Measurements from ENCODE around the gene NLRP5.
"Not testable (repeated sequence)": the region's sequence is repeated elsewhere in the genome, so short reads cannot be mapped to it uniquely, and the experiment has no call there.

Gene NLRP5

DNA sequence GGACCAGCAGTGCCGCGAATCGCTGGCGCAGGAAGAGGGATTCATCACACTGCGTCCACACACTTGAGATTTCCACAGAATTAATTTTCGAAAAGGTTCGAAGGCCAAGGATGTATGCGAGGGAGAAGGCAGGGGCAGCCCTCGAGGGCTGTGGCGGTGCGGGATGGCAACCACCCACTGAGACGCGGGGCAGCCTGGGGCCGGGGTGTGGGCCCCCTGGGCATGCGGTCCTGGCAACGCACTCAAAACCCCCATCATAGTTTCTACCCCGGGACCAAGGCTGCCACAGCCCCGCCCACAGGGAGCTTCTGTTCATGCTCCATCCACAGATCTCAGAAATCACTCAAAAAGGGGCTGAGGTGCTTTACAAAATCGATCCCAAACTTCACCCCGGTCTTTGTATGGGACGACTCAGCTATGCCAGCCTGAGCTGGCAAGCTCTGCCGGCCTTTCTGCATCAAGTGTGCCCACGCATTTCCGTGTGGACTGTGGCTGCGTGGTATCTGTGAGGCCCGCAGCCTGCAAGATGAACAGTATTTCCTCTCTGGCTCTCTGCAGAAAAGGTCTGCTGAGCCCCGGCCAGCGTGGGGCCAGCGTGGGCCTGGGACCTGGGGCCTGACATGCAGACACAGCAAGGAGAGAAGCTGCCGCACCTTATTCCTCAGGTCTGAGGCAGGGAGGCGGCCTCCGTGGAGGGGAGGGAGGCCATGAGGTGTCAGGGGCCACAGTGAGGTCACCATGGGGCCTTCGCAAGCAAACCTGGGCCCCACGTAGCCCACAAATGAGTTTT lies 115.4 kb downstream of the NLRP5 start:
- Histone ChIP-seq H2AFZ (ENCODE audit: low read depth, low read length) (no peak overlapping the region), H3K27me3 (ENCODE audit: low read depth, low read length) (no peaks in the 10 kb centered on the region), H3K9ac (ENCODE audit: low read length) (no peak overlapping the region), H3K27ac (ENCODE audit: low read length) (no peak overlapping the region), H4K20me1 (ENCODE audit: insufficient read depth, low read length) (peaks cover 45% of the 10 kb centered on the region), H3K79me2 (ENCODE audit: low read length) (peaks cover 91% of the 10 kb centered on the region), H3K9me3 (ENCODE audit: insufficient read depth, low read length) (no peaks in the 10 kb centered on the region), H3K4me2 (ENCODE audit: low read length) (no peak overlapping the region), H3K4me1 (ENCODE audit: low read length) (peaks cover 3% of the 10 kb centered on the region; the same call in 1 of the 2 replicates), H3K4me3 (ENCODE audit: low read length) (no peak overlapping the region), H3K36me3 (replicated peaks; ENCODE audit: low read depth, low read length) (peaks cover 38% of the 10 kb centered on the region)
- TF ChIP-seq CTCF (IDR thresholded peaks at IDR 0.05; ENCODE audit: low read depth, low read length), result no peak
- TF ChIP-seq EZH2phosphoT487 (IDR thresholded peaks at IDR 0.05; ENCODE audit: low read depth), result no peak

DNA sequence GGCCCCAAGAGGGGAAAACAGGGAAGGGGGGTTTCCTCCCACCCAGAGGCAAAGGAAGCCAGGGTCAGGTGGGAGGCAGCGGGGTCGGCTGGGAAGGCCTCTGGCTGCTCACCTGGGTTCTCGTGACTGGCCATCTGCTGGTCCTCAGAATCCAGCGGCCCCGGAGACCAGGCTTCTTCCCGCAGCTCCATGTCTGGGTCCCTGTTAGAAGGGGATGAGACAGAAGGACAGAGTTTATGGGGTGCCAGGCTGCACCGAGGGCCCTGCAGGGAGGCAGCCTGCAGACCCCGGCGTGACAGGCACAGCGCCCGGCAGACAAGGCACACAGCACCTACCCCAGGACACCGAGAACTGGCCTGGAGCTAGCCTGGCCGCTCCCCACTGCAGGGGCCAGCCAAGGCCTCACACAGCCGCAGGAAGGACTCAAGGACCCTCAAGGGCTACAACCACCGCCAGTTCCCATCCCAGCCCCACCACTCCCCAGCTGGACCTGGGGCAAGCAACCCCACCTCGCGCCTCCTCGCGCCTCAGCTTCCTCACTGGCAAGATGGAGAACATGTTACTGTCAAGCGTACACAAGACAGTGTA lies 116.5 kb downstream of the NLRP5 start:
- TF ChIP-seq EZH2phosphoT487 (IDR thresholded peaks at IDR 0.05; ENCODE audit: low read depth), result no peak
- no peak for TF ChIP-seq CTCF (IDR thresholded peaks at IDR 0.05; ENCODE audit: low read depth, low read length)
- Histone ChIP-seq H4K20me1 (ENCODE audit: insufficient read depth, low read length) (peaks cover 43% of the 10 kb centered on the region), H3K4me3 (ENCODE audit: low read length) (no peak overlapping the region), H3K9ac (ENCODE audit: low read length) (no peak overlapping the region), H3K79me2 (ENCODE audit: low read length) (peaks cover 91% of the 10 kb centered on the region), H2AFZ (ENCODE audit: low read depth, low read length) (no peak overlapping the region), H3K4me1 (ENCODE audit: low read length) (peaks cover 3% of the 10 kb centered on the region; the same call in 1 of the 2 replicates), H3K4me2 (ENCODE audit: low read length) (no peak overlapping the region), H3K36me3 (replicated peaks; ENCODE audit: low read depth, low read length) (peaks cover 33% of the 10 kb centered on the region), H3K27ac (ENCODE audit: low read length) (no peak overlapping the region), H3K27me3 (ENCODE audit: low read depth, low read length) (no peaks in the 10 kb centered on the region), H3K9me3 (ENCODE audit: insufficient read depth, low read length) (no peaks in the 10 kb centered on the region)

GRCh38 chr19:56104423-56104822 lies 117.8 kb downstream of the NLRP5 start:
- Histone ChIP-seq H2AFZ (ENCODE audit: low read depth, low read length) (no peak overlapping the region), H3K79me2 (ENCODE audit: low read length) (peaks cover 94% of the 10 kb centered on the region), H3K9ac (ENCODE audit: low read length) (no peak overlapping the region), H4K20me1 (ENCODE audit: insufficient read depth, low read length) (peaks cover 54% of the 10 kb centered on the region), H3K27me3 (ENCODE audit: low read depth, low read length) (no peaks in the 10 kb centered on the region), H3K9me3 (ENCODE audit: insufficient read depth, low read length) (no peaks in the 10 kb centered on the region), H3K27ac (ENCODE audit: low read length) (no peak overlapping the region), H3K4me2 (ENCODE audit: low read length) (no peak overlapping the region), H3K4me3 (ENCODE audit: low read length) (no peak overlapping the region), H3K36me3 (replicated peaks; ENCODE audit: low read depth, low read length) (peaks cover 35% of the 10 kb centered on the region), H3K4me1 (ENCODE audit: low read length) (peaks cover 9% of the 10 kb centered on the region; the same call in 1 of the 2 replicates)
- no peak for TF ChIP-seq EZH2phosphoT487 (IDR thresholded peaks at IDR 0.05; ENCODE audit: low read depth)

DNA sequence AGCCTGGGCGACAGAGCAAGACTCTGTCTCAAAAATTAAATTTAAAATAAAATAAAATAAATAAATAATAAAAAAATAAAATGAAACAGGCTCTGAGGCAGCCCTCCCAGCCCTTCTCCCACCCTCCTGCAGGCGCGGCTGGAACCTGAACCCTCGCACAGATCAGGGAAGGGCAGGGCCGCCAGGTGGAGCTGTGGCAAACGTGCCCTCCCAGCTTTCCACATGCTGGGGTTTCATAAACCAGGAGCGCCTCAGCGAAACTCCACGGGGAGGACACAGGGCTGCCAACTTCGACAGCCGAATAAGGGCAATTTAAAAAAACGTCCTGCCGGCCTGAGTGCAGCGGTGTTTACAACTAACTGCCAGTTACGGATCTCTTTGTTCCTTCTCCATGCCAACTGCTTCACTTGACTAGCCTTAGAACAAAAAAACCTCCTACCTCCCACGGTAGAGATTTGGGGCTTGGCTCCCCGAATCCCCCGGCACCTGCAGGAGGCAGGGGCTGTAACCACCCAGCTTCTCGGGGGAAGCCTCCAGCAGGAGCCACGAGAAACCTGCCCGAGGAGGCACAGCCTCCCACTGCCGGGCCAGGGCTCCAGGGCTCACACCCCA lies 118.6 kb downstream of the NLRP5 start:
- peaks cover 95% of the 10 kb centered on the region for H3K79me2 ChIP-seq (ENCODE audit: low read length)

GRCh38 chr19:56105831-56106396 lies 119.3 kb downstream of the NLRP5 start:
- H3K9ac ChIP-seq (ENCODE audit: low read length); H2AFZ ChIP-seq (ENCODE audit: low read depth, low read length); H3K9me3 ChIP-seq (ENCODE audit: insufficient read depth, low read length); H3K4me2 ChIP-seq (ENCODE audit: low read length); H3K4me3 ChIP-seq (ENCODE audit: low read length); H3K27me3 ChIP-seq (ENCODE audit: low read depth, low read length); H3K27ac ChIP-seq (ENCODE audit: low read length): not testable (repeated sequence)
- Histone ChIP-seq H3K79me2 (ENCODE audit: low read length) (peaks cover 95% of the 10 kb centered on the region), H3K4me1 (ENCODE audit: low read length) (peaks cover 18% of the 10 kb centered on the region), H3K36me3 (replicated peaks; ENCODE audit: low read depth, low read length) (peaks cover 35% of the 10 kb centered on the region), H4K20me1 (ENCODE audit: insufficient read depth, low read length) (peaks cover 55% of the 10 kb centered on the region)

More for the DNA sequence above, 118.6 kb downstream of the NLRP5 start:
- TF ChIP-seq EZH2phosphoT487 (IDR thresholded peaks at IDR 0.05; ENCODE audit: low read depth), result no peak
- TF ChIP-seq CTCF (IDR thresholded peaks at IDR 0.05; ENCODE audit: low read depth, low read length), result peak; percentile 37; the same call in 1 of the 2 replicates
- Histone ChIP-seq H3K4me2 (ENCODE audit: low read length) (no peak overlapping the region), H3K4me3 (ENCODE audit: low read length) (no peak overlapping the region), H3K9me3 (ENCODE audit: insufficient read depth, low read length) (no peaks in the 10 kb centered on the region), H3K27me3 (ENCODE audit: low read depth, low read length) (no peaks in the 10 kb centered on the region), H4K20me1 (ENCODE audit: insufficient read depth, low read length) (peaks cover 55% of the 10 kb centered on the region), H3K27ac (ENCODE audit: low read length) (no peak overlapping the region), H3K4me1 (ENCODE audit: low read length) (peaks cover 11% of the 10 kb centered on the region), H3K9ac (ENCODE audit: low read length) (no peak overlapping the region), H3K36me3 (replicated peaks; ENCODE audit: low read depth, low read length) (peaks cover 35% of the 10 kb centered on the region), H2AFZ (ENCODE audit: low read depth, low read length) (no peak overlapping the region)

All from OCI-LY3 (cell line).